ENCODE measurements around the gene NFIX.

Gene NFIX

GRCh38 chr19:13093407-13094105 lies 98.3 kb downstream of the NFIX start:
- DNase-seq (ENCODE audit: insufficient read length, low spot score) (peak; percentile 97), FAIRE-seq (peak; percentile 29)

GRCh38 chr19:13094106-13094504 lies 98.8 kb downstream of the NFIX start:
- no peak for FAIRE-seq
- DNase-seq (ENCODE audit: insufficient read length, low spot score), result no peak
- TF ChIP-seq CTCF (IDR thresholded peaks at IDR 0.05; ENCODE audit: insufficient read depth, missing control alignments), result no peak

More at GRCh38 chr19:13093407-13094105, 98.3 kb downstream of the NFIX start:
- TF ChIP-seq CTCF (IDR thresholded peaks at IDR 0.05; ENCODE audit: insufficient read depth, missing control alignments), result peak; percentile 96

GRCh38 chr19:13094771-13095392 lies 99.6 kb downstream of the NFIX start:
- no peak for TF ChIP-seq CTCF (IDR thresholded peaks at IDR 0.05; ENCODE audit: insufficient read depth, missing control alignments)
- FAIRE-seq, result no peak
- peak; percentile 77 for DNase-seq (ENCODE audit: insufficient read length, low spot score)

GRCh38 chr19:13095393-13095784 lies 100.1 kb downstream of the NFIX start:
- DNase-seq (ENCODE audit: insufficient read length, low spot score) (no peak), FAIRE-seq (no peak)
- no peak for TF ChIP-seq CTCF (IDR thresholded peaks at IDR 0.05; ENCODE audit: insufficient read depth, missing control alignments)

- FAIRE-seq (no peak), DNase-seq (ENCODE audit: insufficient read length, low spot score) (no peak)
- TF ChIP-seq CTCF (IDR thresholded peaks at IDR 0.05; ENCODE audit: insufficient read depth, missing control alignments), result no peak
Measured at GRCh38 chr19:13095934-13096927, 101.0 kb downstream of the NFIX start.

- DNase-seq (ENCODE audit: insufficient read length, low spot score) (no peak), FAIRE-seq (no peak)
- TF ChIP-seq CTCF (IDR thresholded peaks at IDR 0.05; ENCODE audit: insufficient read depth, missing control alignments), result no peak
Measured at GRCh38 chr19:13097033-13097462, 101.8 kb downstream of the NFIX start.

Measured in D721Med (cell line).